Fibroblast of the aortic adventitia (primary cell): ENCODE data around the gene ABL1. TPM values are rescaled to one million over a fixed set of nuclear protein-coding genes. Genes with fewer than 3 reads are reported as not detected.

Source experiments
- DNase-seq: peaks from one replicate; pipeline ENCODE4 v3.0.0-alpha.2; 2010; ENCODE audit warnings: low read depth
- H3K4me3 ChIP-seq: 2 replicates; pipeline ENCODE4 v1.5.1; 2011; ENCODE audit warnings: low read depth, mild to moderate bottlenecking, control low read depth, low read length, moderate library complexity
- CTCF ChIP-seq: IDR thresholded peaks from 2 replicates; pipeline ENCODE4 v1.5.1; 2011; ENCODE audit warnings: mild to moderate bottlenecking, low read length, control low read depth, inconsistent platforms; ENCODE audit not compliant: insufficient read depth
- total RNA-seq: library from RNA; depleted of rRNA; stranded (reverse); fragments of >200 nt; gene quantifications from 2 replicates; pipeline ENCODE4 v1.2.3, GENCODE V29; 2012; ENCODE audit warnings: low replicate concordance

The ABL1 gene
- total RNA-seq, 1 donor, result 73.3 TPM

- H3K4me3 ChIP-seq, result no peak overlapping the region
- DNase-seq, result no peak
- TF ChIP-seq CTCF, result no peak
These were observed 21.4 kb downstream of the ABL1 start for GRCh38 chr9:130856474-130856873.

GRCh38 chr9:130857864-130858738 is 23.0 kb downstream of the ABL1 start:
- H3K4me3 ChIP-seq, result peak overlapping the region; percentile 3
- no peak for TF ChIP-seq CTCF
- DNase-seq, result peak; percentile 97

- DNase-seq, result peak; percentile 34
- TF ChIP-seq CTCF, result no peak
- H3K4me3 ChIP-seq, result no peak overlapping the region
These were observed 24.0 kb downstream of the ABL1 start for GRCh38 chr9:130858739-130859705.

GRCh38 chr9:130860458-130861316 is 25.6 kb downstream of the ABL1 start:
- peak; percentile 96 for DNase-seq
- peak overlapping the region; percentile 28 for H3K4me3 ChIP-seq
- TF ChIP-seq CTCF, result peak; percentile 37

- peak; percentile 23 for DNase-seq
- no peak overlapping the region for H3K4me3 ChIP-seq
These were observed 26.5 kb downstream of the ABL1 start for GRCh38 chr9:130861372-130862180.

More at GRCh38 chr9:130861372-130862180, 26.5 kb downstream of the ABL1 start:
- TF ChIP-seq CTCF, result no peak
